ENCODE data around the gene SMC6.

DNA sequence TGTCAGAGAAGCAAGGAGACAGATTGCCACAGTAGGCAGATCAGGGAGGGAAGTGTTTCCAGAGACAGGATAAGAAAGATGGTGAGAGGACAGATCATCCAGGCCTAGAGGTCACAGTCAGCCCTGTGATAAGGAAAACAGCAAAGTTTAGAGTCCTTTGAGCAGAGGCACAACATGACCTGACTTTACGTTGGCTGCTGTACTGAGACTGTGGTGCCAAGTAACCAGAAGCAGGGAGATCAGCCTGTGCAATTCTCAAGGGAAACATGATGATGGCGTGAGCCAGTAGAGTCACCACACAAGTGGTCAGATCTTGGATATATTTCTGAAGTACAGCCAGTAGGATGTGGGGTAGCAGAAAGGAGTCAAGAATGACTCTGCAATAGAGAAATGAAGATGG is 43.7 kb downstream of the SMC6 start:
- TF ChIP-seq, protein P1, sequence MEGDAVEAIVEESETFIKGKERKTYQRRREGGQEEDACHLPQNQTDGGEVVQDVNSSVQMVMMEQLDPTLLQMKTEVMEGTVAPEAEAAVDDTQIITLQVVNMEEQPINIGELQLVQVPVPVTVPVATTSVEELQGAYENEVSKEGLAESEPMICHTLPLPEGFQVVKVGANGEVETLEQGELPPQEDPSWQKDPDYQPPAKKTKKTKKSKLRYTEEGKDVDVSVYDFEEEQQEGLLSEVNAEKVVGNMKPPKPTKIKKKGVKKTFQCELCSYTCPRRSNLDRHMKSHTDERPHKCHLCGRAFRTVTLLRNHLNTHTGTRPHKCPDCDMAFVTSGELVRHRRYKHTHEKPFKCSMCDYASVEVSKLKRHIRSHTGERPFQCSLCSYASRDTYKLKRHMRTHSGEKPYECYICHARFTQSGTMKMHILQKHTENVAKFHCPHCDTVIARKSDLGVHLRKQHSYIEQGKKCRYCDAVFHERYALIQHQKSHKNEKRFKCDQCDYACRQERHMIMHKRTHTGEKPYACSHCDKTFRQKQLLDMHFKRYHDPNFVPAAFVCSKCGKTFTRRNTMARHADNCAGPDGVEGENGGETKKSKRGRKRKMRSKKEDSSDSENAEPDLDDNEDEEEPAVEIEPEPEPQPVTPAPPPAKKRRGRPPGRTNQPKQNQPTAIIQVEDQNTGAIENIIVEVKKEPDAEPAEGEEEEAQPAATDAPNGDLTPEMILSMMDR (IDR thresholded peaks at IDR 0.05) = no peak
- no peak for TF ChIP-seq POLR2A (IDR thresholded peaks at IDR 0.05)
